Body of pancreas (tissue), 4 donors: ENCODE results near the gene ARHGAP20.

ENCODE experiments used
- CTCF ChIP-seq, 7 experiments: fragments of 450-650 bp in 4 of 7; fragments of 200-600 bp in 3 of 7; sonication (generic) in 3 of 7; IDR thresholded peaks; one replicate each; pipeline ENCODE4 v1.5.1; 2016 to 2019; ENCODE audit warnings: antibody characterized with exemption in 7 of 7
- POLR2A ChIP-seq, 3 donors: fragments of 450-650 bp; IDR thresholded peaks; one replicate each; pipeline ENCODE4 v1.6.1; 2016; ENCODE audit warnings: antibody characterized with exemption in 3 of 3, mild to moderate bottlenecking in 2 of 3

- TF ChIP-seq POLR2A (IDR thresholded peaks at IDR 0.05) (no peak), CTCF (IDR thresholded peaks at IDR 0.05) (no peak)
Measured at GRCh38 chr11:110655967-110656366, 56.3 kb downstream of the ARHGAP20 start.
